GM23338 (cell line): ENCODE data around the gene RASA3. TPM values are rescaled to one million over a fixed set of nuclear protein-coding genes. Genes with fewer than 3 reads are reported as not detected.

Experiments used
- ATAC-seq: fragments of 200-7000 bp; cut with Tn5 transposase; 3 replicates; pipeline ENCODE4 v1.9.1; 2020
- DNase-seq: peaks from one replicate; pipeline ENCODE4 v3.0.0-alpha.2; 2015; ENCODE audit warnings: low spot score
- H2AFZ ChIP-seq: fragments of 200-600 bp; sonication (generic); 2 replicates; pipeline ENCODE4 v1.8.0; 2016; ENCODE audit warnings: antibody characterized with exemption, mild to moderate bottlenecking, moderate library complexity
- H3F3A ChIP-seq: fragments of 200-600 bp; sonication (generic); replicated peaks from 2 replicates; pipeline ENCODE4 v1.8.0; 2017; ENCODE audit warnings: antibody characterized with exemption, mixed run types, low read depth
- H3K27ac ChIP-seq: fragments of 200-600 bp; sonication (generic); 2 replicates; pipeline ENCODE4 v1.6.1; 2016; ENCODE audit warnings: low read depth
- H3K27me3 ChIP-seq: fragments of 200-600 bp; sonication (generic); 2 replicates; pipeline ENCODE4 v1.8.0; 2016; ENCODE audit warnings: mild to moderate bottlenecking, mixed run types, moderate library complexity; ENCODE audit not compliant: insufficient read depth
- H3K36me3 ChIP-seq: fragments of 200-600 bp; sonication (generic); 2 replicates; pipeline ENCODE4 v1.8.0; 2016; ENCODE audit warnings: mild to moderate bottlenecking; ENCODE audit not compliant: insufficient read depth
- H3K4me1 ChIP-seq: fragments of 200-600 bp; sonication (generic); 2 replicates; pipeline ENCODE4 v1.8.0; 2016; ENCODE audit warnings: mild to moderate bottlenecking, moderate library complexity; ENCODE audit not compliant: insufficient read depth
- H3K4me2 ChIP-seq: fragments of 200-600 bp; sonication (generic); 2 replicates; pipeline ENCODE4 v1.7.1; 2017; ENCODE audit warnings: mixed run types
- H3K4me3 ChIP-seq: fragments of 200-600 bp; sonication (generic); 2 replicates; pipeline ENCODE4 v1.6.1; 2016; ENCODE audit warnings: mixed run types
- H3K79me2 ChIP-seq: fragments of 200-600 bp; sonication (generic); replicated peaks from 2 replicates; pipeline ENCODE4 v1.8.0; 2017; ENCODE audit warnings: mild to moderate bottlenecking; ENCODE audit not compliant: insufficient read depth
- H3K9me2 ChIP-seq: fragments of 200-600 bp; sonication (generic); 2 replicates; pipeline ENCODE4 v1.8.0; 2017; ENCODE audit not compliant: insufficient read depth
- H4K20me1 ChIP-seq: fragments of 200-600 bp; sonication (generic); replicated peaks from 2 replicates; pipeline ENCODE4 v1.8.0; 2017; ENCODE audit warnings: mild to moderate bottlenecking; ENCODE audit not compliant: insufficient read depth
- H3K27ac Mint-ChIP-seq: 2 replicates; pipeline ENCODE4 v1.8.0; 2020; ENCODE audit warnings: inconsistent platforms, mild to moderate bottlenecking, moderate library complexity, mixed read lengths
- H3K27me3 Mint-ChIP-seq: 3 replicates; pipeline ENCODE4 v1.8.0; 2022; ENCODE audit warnings: low read depth, mild to moderate bottlenecking, moderate library complexity, mixed read lengths, inconsistent platforms; ENCODE audit not compliant: insufficient read depth, poor library complexity
- H3K36me3 Mint-ChIP-seq: 3 replicates; pipeline ENCODE4 v1.8.0; 2021; ENCODE audit warnings: low read depth, mild to moderate bottlenecking, inconsistent platforms, moderate library complexity, mixed read lengths
- H3K4me1 Mint-ChIP-seq: 3 replicates; pipeline ENCODE4 v1.8.0; 2020; ENCODE audit warnings: mild to moderate bottlenecking, inconsistent platforms, mixed read lengths
- H3K4me3 Mint-ChIP-seq: 3 replicates; pipeline ENCODE4 v1.8.0; 2021; ENCODE audit warnings: moderate library complexity, mild to moderate bottlenecking, inconsistent platforms, mixed read lengths
- H3K9me3 Mint-ChIP-seq: 3 replicates; pipeline ENCODE4 v1.8.0; 2020; ENCODE audit warnings: moderate library complexity, mild to moderate bottlenecking, inconsistent platforms, mixed read lengths
- CREB1 ChIP-seq: fragments of 250-450 bp; sonication (Bioruptor Pico); IDR thresholded peaks from 2 replicates; pipeline ENCODE4 v1.5.0; 2020; ENCODE audit warnings: low read depth, mild to moderate bottlenecking, moderate library complexity
- EZH2 ChIP-seq: fragments of 200-600 bp; sonication (generic); IDR thresholded peaks from one replicate; pipeline ENCODE4 v1.8.0; 2017; ENCODE audit warnings: antibody characterized with exemption, mild to moderate bottlenecking, low read depth; ENCODE audit not compliant: unreplicated experiment
- JUNB ChIP-seq: IDR thresholded peaks from one replicate; pipeline ENCODE4 v1.6.1; 2016; ENCODE audit warnings: antibody characterized with exemption; ENCODE audit not compliant: unreplicated experiment
- NANOG ChIP-seq: IDR thresholded peaks from 2 replicates; pipeline ENCODE4 v1.6.1; 2016; ENCODE audit warnings: antibody characterized with exemption, borderline replicate concordance
- POLR2AphosphoS5 ChIP-seq: IDR thresholded peaks from 2 replicates; pipeline ENCODE4 v1.6.1; 2016; ENCODE audit warnings: antibody characterized with exemption, low read depth
- REST ChIP-seq: IDR thresholded peaks from one replicate; pipeline ENCODE4 v1.6.1; 2018; ENCODE audit warnings: antibody characterized with exemption; ENCODE audit not compliant: unreplicated experiment
- ZNF462 ChIP-seq: fragments of 250-450 bp; sonication (Bioruptor Pico); IDR thresholded peaks from 2 replicates; pipeline ENCODE4 v1.5.0; 2020; ENCODE audit warnings: mild to moderate bottlenecking, moderate library complexity
- polyA plus RNA-seq: library from polyadenylated mRNA; unstranded; fragments of >200 nt; fragmentation: Nextera tagmentation; extraction: Ambion mirVana; gene quantifications from 2 replicates; pipeline ENCODE4 v1.2.1, GENCODE V29; 2016
- total RNA-seq: library from RNA; depleted of rRNA; stranded (reverse); fragments of >200 nt; shearing (Covaris generic); gene quantifications from 2 replicates; pipeline ENCODE4 v1.2.3, GENCODE V29; 2014

Gene RASA3
- total and polyA plus RNA-seq, 2 experiments from 2014 or later = 11.2 to 20.7 TPM

DNA sequence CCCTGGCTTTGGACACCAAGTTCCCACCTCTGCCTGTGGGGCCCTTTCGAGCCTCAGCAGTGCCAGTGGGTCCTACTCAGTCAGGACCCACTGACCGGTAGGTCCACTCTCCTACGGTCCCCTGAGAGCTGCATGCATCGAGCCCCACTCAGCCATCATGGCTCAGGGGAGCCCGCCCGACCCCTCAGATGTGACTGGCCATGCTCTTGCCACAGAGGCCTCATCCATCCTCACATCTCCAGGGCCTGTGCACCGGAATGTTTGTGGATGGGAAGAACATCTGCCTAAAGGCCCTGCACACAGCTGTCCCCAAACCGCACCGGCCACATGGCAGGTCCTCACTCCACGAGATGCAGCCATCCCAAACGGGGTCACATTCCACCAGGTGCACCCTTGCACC is 105.9 kb downstream of the RASA3 start:
- DNase-seq (no peak), ATAC-seq (no peak)
- Mint-ChIP-seq H3K4me1 (peaks cover 11% of the 10 kb centered on the region), H3K27me3 (peaks cover 5% of the 10 kb centered on the region), H3K4me3 (no peak overlapping the region), H3K9me3 (peaks cover 9% of the 10 kb centered on the region; the same call in 2 of the 3 replicates), H3K27ac (peak overlapping the region; percentile 62; the same call in 1 of the 2 replicates), H3K36me3 (peaks cover 8% of the 10 kb centered on the region)
- no peak for TF ChIP-seq JUNB
- TF ChIP-seq POLR2AphosphoS5 = no peak
- TF ChIP-seq EZH2 = no peak
- no peak for TF ChIP-seq ZNF462
- no peaks in the 10 kb centered on the region for H3K9me2 ChIP-seq
- no peak overlapping the region for H2AFZ ChIP-seq
- H3K27me3 ChIP-seq = no peaks in the 10 kb centered on the region
- H3K4me3 ChIP-seq = no peak overlapping the region
- no peaks in the 10 kb centered on the region for H3K79me2 ChIP-seq
- no peak overlapping the region for H3K27ac ChIP-seq
- no peaks in the 10 kb centered on the region; the same call in 1 of the 2 replicates for H4K20me1 ChIP-seq
- no peaks in the 10 kb centered on the region for H3F3A ChIP-seq
- no peaks in the 10 kb centered on the region for H3K36me3 ChIP-seq
- no peaks in the 10 kb centered on the region for H3K4me1 ChIP-seq
- H3K4me2 ChIP-seq = no peak overlapping the region

GRCh38 chr13:114025714-114026431 is 106.5 kb downstream of the RASA3 start:
- DNase-seq (no peak), ATAC-seq (no peak)
- Histone ChIP-seq H3K9me2 (no peaks in the 10 kb centered on the region), H3K36me3 (no peaks in the 10 kb centered on the region), H3K27ac (no peak overlapping the region), H4K20me1 (no peaks in the 10 kb centered on the region; the same call in 1 of the 2 replicates), H3K27me3 (no peaks in the 10 kb centered on the region), H3F3A (no peaks in the 10 kb centered on the region), H2AFZ (no peak overlapping the region), H3K4me2 (no peak overlapping the region), H3K4me3 (no peak overlapping the region), H3K4me1 (no peaks in the 10 kb centered on the region), H3K79me2 (no peaks in the 10 kb centered on the region)
- H3K4me1 Mint-ChIP-seq = peaks cover 11% of the 10 kb centered on the region
- peaks cover 3% of the 10 kb centered on the region; the same call in 1 of the 3 replicates for H3K9me3 Mint-ChIP-seq
- H3K27me3 Mint-ChIP-seq = peaks cover 5% of the 10 kb centered on the region
- H3K4me3 Mint-ChIP-seq = no peak overlapping the region
- peak overlapping the region; percentile 65 for H3K27ac Mint-ChIP-seq
- H3K36me3 Mint-ChIP-seq = peaks cover 2% of the 10 kb centered on the region
- TF ChIP-seq REST = no peak
- no peak for TF ChIP-seq NANOG
- TF ChIP-seq EZH2 = no peak
- TF ChIP-seq CREB1 (CRISPR knock-in tag) = no peak
- no peak for TF ChIP-seq POLR2AphosphoS5
